Measurements from ENCODE around the gene GARRE1. TPM values are rescaled to one million over a fixed set of nuclear protein-coding genes. Genes with fewer than 3 reads are reported as not detected.
A peak's percentile ranks its signal among the peaks of the same experiment; 100 is the strongest.

GARRE1 gene
- total and polyA plus RNA-seq, 9 donors, result 13.3 to 39.1 (median 22.5) TPM

DNA sequence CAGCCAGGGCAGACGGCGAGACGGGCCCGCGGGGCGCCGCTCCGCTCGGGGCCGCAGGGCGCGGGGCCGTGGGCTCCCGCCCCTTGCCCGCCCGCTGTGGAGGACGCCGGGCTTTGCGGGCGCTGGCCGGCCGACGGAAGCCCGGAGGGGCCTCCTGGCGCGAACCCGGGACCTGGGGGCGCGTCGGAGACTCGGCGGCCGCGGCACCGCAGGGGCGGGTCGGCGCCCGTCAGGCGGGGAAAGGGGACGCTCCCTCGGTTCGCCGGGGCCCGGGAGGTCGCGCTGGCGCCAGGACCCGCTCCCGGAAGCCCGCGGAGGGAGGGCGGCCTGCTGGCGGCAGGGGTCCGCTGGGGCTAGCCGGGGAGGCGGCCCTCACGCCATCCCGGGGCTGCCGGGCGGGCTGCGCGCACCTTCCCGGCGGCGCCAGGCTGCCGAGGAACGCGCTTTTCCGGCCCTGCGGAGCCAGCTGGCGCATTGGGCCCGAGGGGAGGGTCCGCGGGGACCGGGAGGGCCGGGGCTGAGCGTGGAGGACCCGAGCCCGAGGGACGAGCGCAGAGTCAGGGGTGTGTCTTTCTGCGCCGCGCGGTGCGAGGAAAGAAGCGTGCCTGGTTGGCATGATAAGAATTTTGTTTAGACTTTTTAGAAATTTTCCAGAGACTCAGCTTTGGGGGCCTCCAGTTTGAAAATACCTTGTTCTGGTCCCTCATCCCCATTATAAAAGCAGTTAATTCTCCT is 511 bp downstream of the GARRE1 start:
- 0% methylated on average over 22 to 88 of the region's 88 CpGs for WGBS, 3 donors
- peak overlapping the region; percentile 86 to 91 for H3K27ac ChIP-seq
- H3K4me1 ChIP-seq (ENCODE audit: insufficient read depth), result peaks cover 9% of the 10 kb centered on the region
- intact Hi-C loops (cut with DNase I), result no loop called here
- no peaks in the 10 kb centered on the region for H3K9me3 ChIP-seq
- no peaks in the 10 kb centered on the region for H3K27me3 ChIP-seq
- no peak for TF ChIP-seq EP300 (IDR thresholded peaks at IDR 0.05)
- TF ChIP-seq, protein P1, sequence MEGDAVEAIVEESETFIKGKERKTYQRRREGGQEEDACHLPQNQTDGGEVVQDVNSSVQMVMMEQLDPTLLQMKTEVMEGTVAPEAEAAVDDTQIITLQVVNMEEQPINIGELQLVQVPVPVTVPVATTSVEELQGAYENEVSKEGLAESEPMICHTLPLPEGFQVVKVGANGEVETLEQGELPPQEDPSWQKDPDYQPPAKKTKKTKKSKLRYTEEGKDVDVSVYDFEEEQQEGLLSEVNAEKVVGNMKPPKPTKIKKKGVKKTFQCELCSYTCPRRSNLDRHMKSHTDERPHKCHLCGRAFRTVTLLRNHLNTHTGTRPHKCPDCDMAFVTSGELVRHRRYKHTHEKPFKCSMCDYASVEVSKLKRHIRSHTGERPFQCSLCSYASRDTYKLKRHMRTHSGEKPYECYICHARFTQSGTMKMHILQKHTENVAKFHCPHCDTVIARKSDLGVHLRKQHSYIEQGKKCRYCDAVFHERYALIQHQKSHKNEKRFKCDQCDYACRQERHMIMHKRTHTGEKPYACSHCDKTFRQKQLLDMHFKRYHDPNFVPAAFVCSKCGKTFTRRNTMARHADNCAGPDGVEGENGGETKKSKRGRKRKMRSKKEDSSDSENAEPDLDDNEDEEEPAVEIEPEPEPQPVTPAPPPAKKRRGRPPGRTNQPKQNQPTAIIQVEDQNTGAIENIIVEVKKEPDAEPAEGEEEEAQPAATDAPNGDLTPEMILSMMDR (IDR thresholded peaks at IDR 0.05), result no peak
- no peak for TF ChIP-seq POLR2A (IDR thresholded peaks at IDR 0.05)
- H3K4me3 ChIP-seq, result peak overlapping the region; percentile 80
- DNase-seq, result peak; percentile 42 to 73 (median 57)
- H3K36me3 ChIP-seq, result no peaks in the 10 kb centered on the region

DNA sequence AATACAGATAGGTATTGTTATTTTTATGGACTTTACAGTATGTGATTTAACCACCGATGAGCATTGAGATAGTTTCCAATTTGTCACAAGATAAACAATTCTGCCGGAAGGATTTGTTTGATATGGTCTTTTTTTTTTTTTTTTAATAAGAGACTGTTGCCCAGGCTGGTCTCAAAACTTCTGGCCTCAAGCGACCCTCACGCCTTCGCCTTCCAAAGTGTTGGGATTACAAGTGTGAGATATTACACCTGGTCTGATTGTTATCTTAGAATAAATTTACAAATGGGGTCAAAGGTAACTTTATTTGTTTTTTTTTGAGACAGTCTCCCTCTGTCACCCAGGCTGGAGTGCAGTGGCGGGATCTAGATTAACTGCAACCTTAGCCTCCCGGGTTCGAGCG is 1.2 kb downstream of the GARRE1 start:
- no peaks in the 10 kb centered on the region for H3K9me3 ChIP-seq
- TF ChIP-seq, protein P1 (IDR thresholded peaks at IDR 0.05), result no peak
- TF ChIP-seq POLR2A (IDR thresholded peaks at IDR 0.05) (no peak), EP300 (IDR thresholded peaks at IDR 0.05) (no peak)
- 34 to 50% (median 44%) methylated on average over 9 of the region's 9 CpGs for WGBS, 3 donors
- peak overlapping the region; percentile 80 for H3K4me3 ChIP-seq
- H3K27me3 ChIP-seq, result no peaks in the 10 kb centered on the region
- H3K4me1 ChIP-seq (ENCODE audit: insufficient read depth), result peaks cover 9% of the 10 kb centered on the region
- H3K36me3 ChIP-seq, result no peaks in the 10 kb centered on the region
- no peak overlapping the region for H3K27ac ChIP-seq
- intact Hi-C loops (cut with DNase I), result no loop called here
- DNase-seq, result no peak

DNA sequence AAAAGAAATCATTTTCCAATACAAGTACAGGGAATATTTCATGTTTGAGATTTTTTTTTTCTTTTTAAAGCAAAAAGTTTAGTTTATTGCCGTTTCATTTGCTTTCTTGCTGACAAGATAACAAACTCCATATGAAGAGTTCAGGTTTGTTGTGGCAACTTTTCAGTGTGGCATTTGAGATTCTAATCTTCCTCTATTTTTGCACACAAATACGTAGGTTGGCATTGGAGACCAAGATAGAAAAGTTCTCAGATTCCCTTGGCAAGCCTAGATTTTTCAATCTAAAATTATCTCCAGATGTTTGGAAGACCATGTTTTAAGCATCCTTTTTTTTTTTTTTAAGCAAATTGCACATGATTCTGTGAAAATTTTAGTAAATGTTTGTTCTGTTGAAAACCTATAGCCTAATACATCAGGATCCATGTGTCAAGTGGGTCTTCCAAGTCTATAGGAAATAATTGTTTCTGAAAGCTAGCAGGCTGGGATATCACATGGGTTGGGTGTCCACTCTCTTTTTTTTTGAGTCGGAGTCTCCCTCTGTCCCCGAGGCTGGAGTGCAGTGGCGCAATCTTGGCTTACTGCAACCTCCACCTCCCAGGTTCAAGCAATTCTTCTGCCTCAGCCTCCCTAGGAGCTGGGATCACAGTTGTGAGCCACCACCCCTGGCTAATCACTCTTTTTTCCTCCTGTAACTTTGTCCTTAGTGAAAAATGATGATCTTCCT is 2.6 kb downstream of the GARRE1 start:
- Histone ChIP-seq H3K36me3 (no peaks in the 10 kb centered on the region), H3K4me3 (no peak overlapping the region), H3K9me3 (no peaks in the 10 kb centered on the region), H3K27me3 (no peaks in the 10 kb centered on the region), H3K27ac (no peak overlapping the region), H3K4me1 (ENCODE audit: insufficient read depth) (peaks cover 15% of the 10 kb centered on the region)
- 48 to 55% (median 53%) methylated on average over 5 of the region's 5 CpGs for WGBS, 3 donors
- no peak for DNase-seq
- TF ChIP-seq, protein P1 (IDR thresholded peaks at IDR 0.05), result no peak
- TF ChIP-seq EP300 (IDR thresholded peaks at IDR 0.05) (no peak), POLR2A (IDR thresholded peaks at IDR 0.05) (no peak)
- intact Hi-C loops (cut with DNase I), result no loop called here

DNA sequence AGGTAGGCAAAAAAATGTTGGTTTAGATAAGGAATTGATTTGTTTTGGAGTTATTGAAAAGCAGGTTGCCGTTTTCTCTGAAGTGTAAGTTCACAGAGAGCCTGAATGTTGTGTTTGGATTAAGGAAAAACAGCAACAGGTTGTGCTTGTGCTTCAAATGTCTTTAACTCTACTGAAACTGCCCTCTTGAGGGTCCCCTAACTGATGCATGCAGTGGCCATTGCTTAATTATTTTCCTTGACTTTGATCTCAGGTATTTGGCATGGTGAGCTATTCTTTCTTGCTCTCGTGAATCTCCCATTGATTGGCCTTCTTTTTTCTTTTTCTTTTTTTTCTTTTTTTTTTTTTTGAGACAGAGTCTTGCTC is 3.2 kb downstream of the GARRE1 start:
- Histone ChIP-seq H3K27me3 (no peaks in the 10 kb centered on the region), H3K36me3 (no peaks in the 10 kb centered on the region), H3K4me3 (no peak overlapping the region), H3K9me3 (no peaks in the 10 kb centered on the region), H3K27ac (no peak overlapping the region), H3K4me1 (ENCODE audit: insufficient read depth) (peaks cover 15% of the 10 kb centered on the region)
- no peak for DNase-seq
- WGBS, 3 donors, result 78 to 86% (median 84%) methylated on average over 2 of the region's 2 CpGs
- intact Hi-C loops (cut with DNase I), result no loop called here
- TF ChIP-seq POLR2A (IDR thresholded peaks at IDR 0.05), result no peak
- TF ChIP-seq, protein P1 (IDR thresholded peaks at IDR 0.05), result no peak
- TF ChIP-seq EP300 (IDR thresholded peaks at IDR 0.05), result no peak

Data from ovary (tissue), 9 donors.